HEK293 (cell line): ENCODE results near the gene KCNJ6.

Experiments
- CTCF ChIA-PET: fragments of 350-600 bp; formaldehyde crosslinking; extraction: SDS; loops from one replicate; lab custom pipeline; 2021; ENCODE audit warnings: antibody characterized with exemption; lab: Yijun Ruan, JAX
- POLR2A ChIA-PET: fragments of 300-600 bp; formaldehyde crosslinking; extraction: SDS; loops from one replicate; lab custom pipeline; 2020; ENCODE audit warnings: antibody characterized with exemption, inconsistent platforms; lab: Yijun Ruan, JAX
- H3K27ac ChIP-seq: fragments of 200-500 bp; sonication (Bioruptor generic); 2 replicates; pipeline ENCODE4 v1.5.1; 2014; ENCODE audit warnings: low read depth, low read length, control low read depth, inconsistent platforms; ENCODE audit errors: extremely low read depth
- H3K36me3 ChIP-seq, 2 experiments: fragments of 200-500 bp in 1 of 2; sonication (Bioruptor generic) in 1 of 2; 1 replicate in 1 of 2; 2 replicates in 1 of 2; pipeline ENCODE4 v1.5.1; 2014 to 2017; ENCODE audit warnings: inconsistent platforms in 2 of 2, low read length in 2 of 2; ENCODE audit not compliant: control insufficient read depth in 2 of 2, insufficient read depth in 1 of 2
- H3K4me1 ChIP-seq: fragments of 200-500 bp; sonication (Bioruptor generic); 2 replicates; pipeline ENCODE4 v1.5.1; 2014; ENCODE audit warnings: mild to moderate bottlenecking, low read length, inconsistent platforms; ENCODE audit not compliant: control insufficient read depth, insufficient read depth
- H3K4me3 ChIP-seq: 2 replicates; pipeline ENCODE4 v1.5.1; 2011; ENCODE audit warnings: low read depth, mild to moderate bottlenecking, control low read depth, low read length, moderate library complexity
- H3K9me3 ChIP-seq: fragments of 200-500 bp; sonication (Bioruptor generic); 2 replicates; pipeline ENCODE4 v1.5.1; 2014; ENCODE audit warnings: low read depth, low read length, inconsistent platforms; ENCODE audit not compliant: control insufficient read depth, insufficient read depth
- HOXA7 ChIP-seq: sonication (generic); formaldehyde crosslinking; IDR thresholded peaks from 2 replicates; pipeline ENCODE4 v1.8.1; 2022; ENCODE audit warnings: missing genetic modification reagents, borderline replicate concordance
- KLF16 ChIP-seq: fragments of 450-650 bp; formaldehyde crosslinking; IDR thresholded peaks from 2 replicates; pipeline ENCODE4 v1.5.1; 2017; ENCODE audit warnings: missing biosample characterization, missing genetic modification characterization
- KLF17 ChIP-seq: fragments of 450-650 bp; formaldehyde crosslinking; IDR thresholded peaks from 2 replicates; pipeline ENCODE4 v1.5.1; 2016; ENCODE audit warnings: missing biosample characterization, missing genetic modification characterization
- PRDM4 ChIP-seq: fragments of 450-650 bp; formaldehyde crosslinking; IDR thresholded peaks from 2 replicates; pipeline ENCODE4 v1.5.1; 2017; ENCODE audit warnings: missing biosample characterization, missing genetic modification characterization
- REPIN1 ChIP-seq: fragments of 450-650 bp; formaldehyde crosslinking; IDR thresholded peaks from 2 replicates; pipeline ENCODE4 v1.5.1; 2017; ENCODE audit warnings: missing biosample characterization, missing genetic modification characterization, low read depth
- SETDB1 ChIP-seq: IDR thresholded peaks from one replicate; pipeline ENCODE4 v1.6.1; 2017; ENCODE audit warnings: mild to moderate bottlenecking, low read length, moderate library complexity, mixed read lengths; ENCODE audit not compliant: insufficient read length
- SP3 ChIP-seq: fragments of 450-650 bp; formaldehyde crosslinking; IDR thresholded peaks from 2 replicates; pipeline ENCODE4 v1.5.1; 2016; ENCODE audit warnings: missing biosample characterization, missing genetic modification characterization
- ZBTB1 ChIP-seq: fragments of 450-650 bp; formaldehyde crosslinking; IDR thresholded peaks from 2 replicates; pipeline ENCODE4 v1.5.1; 2016; ENCODE audit warnings: missing biosample characterization, missing genetic modification characterization
- ZBTB21 ChIP-seq: fragments of 450-650 bp; formaldehyde crosslinking; IDR thresholded peaks from 2 replicates; pipeline ENCODE4 v1.5.1; 2017; ENCODE audit warnings: missing biosample characterization, missing genetic modification characterization
- ZBTB49 ChIP-seq: fragments of 450-650 bp; formaldehyde crosslinking; IDR thresholded peaks from 2 replicates; pipeline ENCODE4 v1.5.1; 2016; ENCODE audit warnings: missing biosample characterization, missing genetic modification characterization, low read depth
- ZNF175 ChIP-seq: fragments of 450-650 bp; formaldehyde crosslinking; IDR thresholded peaks from 2 replicates; pipeline ENCODE4 v1.5.1; 2016; ENCODE audit warnings: missing biosample characterization, missing genetic modification characterization
- ZNF449 ChIP-seq: fragments of 450-650 bp; formaldehyde crosslinking; IDR thresholded peaks from 2 replicates; pipeline ENCODE4 v1.5.1; 2017; ENCODE audit warnings: missing biosample characterization, mild to moderate bottlenecking, missing genetic modification characterization, moderate library complexity
- ZNF549 ChIP-seq: fragments of 450-650 bp; IDR thresholded peaks from 2 replicates; pipeline ENCODE4 v1.5.1; 2018; ENCODE audit warnings: missing biosample characterization, missing genetic modification characterization, mild to moderate bottlenecking, inconsistent platforms, moderate library complexity
- ZNF610 ChIP-seq: fragments of 450-650 bp; formaldehyde crosslinking; IDR thresholded peaks from 2 replicates; pipeline ENCODE4 v1.5.1; 2016; ENCODE audit warnings: missing biosample characterization, missing genetic modification characterization, borderline replicate concordance
- ZNF692 ChIP-seq: fragments of 450-650 bp; formaldehyde crosslinking; IDR thresholded peaks from 2 replicates; pipeline ENCODE4 v1.5.1; 2016; ENCODE audit warnings: missing biosample characterization, missing genetic modification characterization
- ZNF837 ChIP-seq: fragments of 450-650 bp; formaldehyde crosslinking; IDR thresholded peaks from 2 replicates; pipeline ENCODE4 v1.5.1; 2016; ENCODE audit warnings: missing biosample characterization, missing genetic modification characterization

The KCNJ6 gene

GRCh38 chr21:37748351-37748750, 167.9 kb downstream of the KCNJ6 start:
- no peak for TF ChIP-seq PRDM4 (tag by site-specific recombination)
- no peak for TF ChIP-seq ZNF549 (tag by site-specific recombination)
- TF ChIP-seq SETDB1, result no peak
- TF ChIP-seq ZBTB21, result no peak
- no peak for TF ChIP-seq KLF16 (tag by site-specific recombination)
- H3K27ac ChIP-seq, result no peak overlapping the region
- POLR2A ChIA-PET, result no interaction called here
- CTCF ChIA-PET, result interaction anchor here (0.6 to 1.7 kb wide), 6 partner anchors 9 to 1361 kb away, joined by 3 to 5 read pairs (median 4); partner anchors contain the start of gene KCNJ6
- H3K9me3 ChIP-seq, result no peaks in the 10 kb centered on the region; the same call in 1 of the 2 replicates
- no peak overlapping the region for H3K4me3 ChIP-seq
- no peaks in the 10 kb centered on the region for H3K4me1 ChIP-seq
- no peaks in the 10 kb centered on the region for H3K36me3 ChIP-seq

GRCh38 chr21:37746849-37747248, 169.4 kb downstream of the KCNJ6 start:
- no peak overlapping the region for H3K27ac ChIP-seq
- no peaks in the 10 kb centered on the region for H3K36me3 ChIP-seq
- ChIA-PET POLR2A (no interaction called here), CTCF (interaction anchor here (0.6 to 1.5 kb wide), 4 partner anchors 35 to 1070 kb away, joined by 3 to 6 read pairs (median 5); no protein-coding TSS in a partner anchor)
- no peak overlapping the region for H3K4me3 ChIP-seq
- TF ChIP-seq KLF16 (tag by site-specific recombination) (no peak), HOXA7 (no peak), ZNF610 (tag by site-specific recombination) (no peak), ZNF175 (tag by site-specific recombination) (no peak)
- H3K9me3 ChIP-seq, result no peaks in the 10 kb centered on the region; the same call in 1 of the 2 replicates
- H3K4me1 ChIP-seq, result no peaks in the 10 kb centered on the region

GRCh38 chr21:37744551-37744950, 171.7 kb downstream of the KCNJ6 start:
- no peaks in the 10 kb centered on the region for H3K4me1 ChIP-seq
- H3K9me3 ChIP-seq, result no peaks in the 10 kb centered on the region; the same call in 1 of the 2 replicates
- CTCF ChIA-PET, result interaction anchor here (1.9 kb wide), 1 partner anchor 14 kb away, joined by 4 read pairs; no protein-coding TSS in a partner anchor
- H3K27ac ChIP-seq, result no peak overlapping the region
- no peak for TF ChIP-seq ZNF692 (tag by site-specific recombination)
- no peak for TF ChIP-seq REPIN1 (tag by site-specific recombination)
- no peak for TF ChIP-seq KLF17 (tag by site-specific recombination)
- POLR2A ChIA-PET, result no interaction called here
- H3K36me3 ChIP-seq, result no peaks in the 10 kb centered on the region
- no peak overlapping the region for H3K4me3 ChIP-seq

GRCh38 chr21:37742532-37742931, 173.7 kb downstream of the KCNJ6 start:
- ChIA-PET CTCF (interaction anchor here (1.6 kb wide), 1 partner anchor 384 kb away, joined by 4 read pairs; no protein-coding TSS in a partner anchor), POLR2A (no interaction called here)
- Histone ChIP-seq H3K4me3 (no peak overlapping the region), H3K27ac (no peak overlapping the region), H3K36me3 (no peaks in the 10 kb centered on the region)
- TF ChIP-seq ZNF837 (tag by site-specific recombination) (no peak), SP3 (tag by site-specific recombination) (no peak), ZNF449 (tag by site-specific recombination) (no peak), ZBTB1 (tag by site-specific recombination) (no peak), ZBTB49 (no peak)
- TF ChIP-seq, all 188 proteins: peak for 0
- Histone ChIP-seq H3K4me1 (no peaks in the 10 kb centered on the region; the same call in 1 of the 2 replicates), H3K9me3 (no peaks in the 10 kb centered on the region; the same call in 1 of the 2 replicates)
